HepG2 (cell line): ENCODE measurements around the gene PITHD1. TPM values are rescaled to one million over a fixed set of nuclear protein-coding genes. Genes with fewer than 3 reads are reported as not detected.
A peak's percentile ranks its signal among the peaks of the same experiment; 100 is the strongest.

Experiments
- ATAC-seq: fragments of 200-7000 bp; cut with Tn5 transposase; 3 replicates; pipeline ENCODE4 v1.9.1; 2020; ENCODE audit warnings: mild to moderate bottlenecking, moderate library complexity
- BruUV-seq: library from RNA; stranded (reverse); fragments of 400-500 nt; replicated peaks from 2 replicates; lab custom pipeline; 2021; lab: Mats Ljungman, UMichigan
- CTCF ChIA-PET: fragments of 300-600 bp; formaldehyde crosslinking; extraction: SDS; loops from one replicate; lab custom pipeline; 2021; ENCODE audit warnings: low total read pairs, inconsistent platforms, low intra/inter-chr PET ratio; lab: Yijun Ruan, JAX
- POLR2A ChIA-PET: fragments of 350-600 bp; sonication (Branson Sonifier 250); formaldehyde crosslinking; loops from one replicate; lab custom pipeline; 2020; ENCODE audit warnings: antibody characterized with exemption, inconsistent platforms; lab: Yijun Ruan, JAX
- DNase-seq: peaks from one replicate; pipeline ENCODE4 v3.0.0-alpha.2; 2015; ENCODE audit warnings: low spot score
- FAIRE-seq: peaks from 3 replicates; lab custom pipeline; 2011; peaks lifted over from hg19 to GRCh38; lab: Jason Lieb, UNC
- H2AFZ ChIP-seq: one replicate; pipeline ENCODE4 v1.6.1; 2011; ENCODE audit warnings: low read length, inconsistent platforms
- H3K27ac ChIP-seq: fragments of 300-600 bp; 3 replicates; pipeline ENCODE4 v1.8.0; 2011; ENCODE audit warnings: mixed run types, mild to moderate bottlenecking, mixed read lengths, low read length, inconsistent platforms; ENCODE audit not compliant: insufficient read depth; ENCODE audit errors: extremely low read length
- H3K27me3 ChIP-seq, 2 experiments: fragments of 200-600 bp in 1 of 2; 2 replicates in 1 of 2; 3 replicates in 1 of 2; pipeline versions ENCODE4 v1.6.0 to v1.8.0; 2011; ENCODE audit warnings: low read length in 2 of 2, mild to moderate bottlenecking in 2 of 2, moderate library complexity in 2 of 2, inconsistent platforms in 1 of 2; ENCODE audit not compliant: insufficient read depth in 2 of 2, control insufficient read depth in 1 of 2
- H3K36me3 ChIP-seq, 2 experiments: fragments of 200-600 bp in 1 of 2; replicated peaks in 1 of 2; 2 replicates in 1 of 2; 3 replicates in 1 of 2; pipeline versions ENCODE4 v1.5.1 to v1.8.0; 2011; ENCODE audit warnings: low read length in 2 of 2, inconsistent platforms in 1 of 2; ENCODE audit not compliant: insufficient read depth in 2 of 2, control insufficient read depth in 1 of 2
- H3K4me1 ChIP-seq: 2 replicates; pipeline ENCODE4 v1.5.1; 2012; ENCODE audit warnings: low read length, inconsistent platforms; ENCODE audit not compliant: insufficient read depth
- H3K4me2 ChIP-seq: 2 replicates; pipeline ENCODE4 v1.6.0; 2011; ENCODE audit warnings: low read depth, low read length, inconsistent platforms
- H3K4me3 ChIP-seq, 3 experiments: fragments of 200-600 bp in 1 of 3; sonication (generic), shearing (Covaris generic) in 1 of 3; replicated peaks in 1 of 3; 2 replicates each; pipeline ENCODE4 v1.5.1; 2011 to 2016; ENCODE audit warnings: low read length in 3 of 3, inconsistent platforms in 2 of 3, low read depth in 2 of 3, mild to moderate bottlenecking in 2 of 3, control low read depth in 1 of 3, mixed read lengths in 1 of 3; ENCODE audit not compliant: insufficient read depth in 1 of 3
- H3K79me2 ChIP-seq: one replicate; pipeline ENCODE4 v1.6.1; 2011; ENCODE audit warnings: low read length, inconsistent platforms; ENCODE audit not compliant: insufficient read depth
- H3K9ac ChIP-seq: 2 replicates; pipeline ENCODE4 v1.6.0; 2011; ENCODE audit warnings: mild to moderate bottlenecking, low read depth, low read length, inconsistent platforms; ENCODE audit not compliant: insufficient read depth
- H3K9me3 ChIP-seq: 2 replicates; pipeline ENCODE4 v1.5.1; 2012; ENCODE audit warnings: mild to moderate bottlenecking, low read length
- H4K20me1 ChIP-seq: 2 replicates; pipeline ENCODE4 v1.6.0; 2011; ENCODE audit warnings: inconsistent platforms, mild to moderate bottlenecking, low read length, moderate library complexity; ENCODE audit not compliant: insufficient read depth
- BRF2 ChIP-seq: sonication (generic); formaldehyde crosslinking; IDR thresholded peaks from 2 replicates; pipeline ENCODE4 v1.8.1; 2022; ENCODE audit warnings: mild to moderate bottlenecking, missing genetic modification reagents
- CTCF ChIP-seq: sonication (generic); formaldehyde crosslinking; IDR thresholded peaks from 2 replicates; pipeline ENCODE4 v1.5.0; 2020; ENCODE audit warnings: mild to moderate bottlenecking, missing genetic modification reagents, moderate library complexity
- DMTF1 ChIP-seq: sonication (generic); formaldehyde crosslinking; IDR thresholded peaks from 2 replicates; pipeline ENCODE4 v1.4.0; 2020; ENCODE audit warnings: mild to moderate bottlenecking, missing genetic modification reagents
- ELF3 ChIP-seq: IDR thresholded peaks from 2 replicates; pipeline ENCODE4 v1.6.1; 2016; ENCODE audit warnings: missing genetic modification reagents, missing compliant biosample characterization
- FOXA3 ChIP-seq: IDR thresholded peaks from 2 replicates; pipeline ENCODE4 v1.6.1; 2016; ENCODE audit warnings: missing genetic modification reagents, missing compliant biosample characterization
- KLF13 ChIP-seq: sonication (generic); formaldehyde crosslinking; IDR thresholded peaks from 2 replicates; pipeline ENCODE4 v1.4.0; 2020; ENCODE audit warnings: mild to moderate bottlenecking, missing genetic modification reagents
- REXO4 ChIP-seq: sonication (generic); formaldehyde crosslinking; IDR thresholded peaks from 2 replicates; pipeline ENCODE4 v1.8.0; 2022; ENCODE audit warnings: missing genetic modification reagents, mild to moderate bottlenecking, borderline replicate concordance
- SALL1 ChIP-seq: sonication (generic); formaldehyde crosslinking; IDR thresholded peaks from 2 replicates; pipeline ENCODE4 v1.8.0; 2022; ENCODE audit warnings: mild to moderate bottlenecking, missing genetic modification reagents
- SCMH1 ChIP-seq: sonication (generic); formaldehyde crosslinking; IDR thresholded peaks from 2 replicates; pipeline ENCODE4 v1.9.0; 2021; ENCODE audit warnings: missing genetic modification reagents, mild to moderate bottlenecking, borderline replicate concordance
- SMC3 ChIP-seq: IDR thresholded peaks from 2 replicates; pipeline ENCODE4 v1.6.1; 2011; ENCODE audit warnings: low read length, improper control_type of control experiment
- STAG1 ChIP-seq: sonication (generic); formaldehyde crosslinking; IDR thresholded peaks from 2 replicates; pipeline ENCODE4 v1.4.0; 2020; ENCODE audit warnings: missing genetic modification reagents
- ZBTB39 ChIP-seq: sonication (generic); formaldehyde crosslinking; IDR thresholded peaks from 2 replicates; pipeline ENCODE4 v1.5.0; 2020; ENCODE audit warnings: missing genetic modification reagents
- ZNF44 ChIP-seq: sonication (generic); formaldehyde crosslinking; IDR thresholded peaks from 2 replicates; pipeline ENCODE4 v1.5.1; 2020; ENCODE audit warnings: mild to moderate bottlenecking, missing genetic modification reagents
- ZNF766 ChIP-seq: sonication (generic); formaldehyde crosslinking; IDR thresholded peaks from 2 replicates; pipeline ENCODE4 v1.5.0; 2020; ENCODE audit warnings: missing genetic modification reagents, borderline replicate concordance
- ZNF83 ChIP-seq: sonication (generic); formaldehyde crosslinking; IDR thresholded peaks from 2 replicates; pipeline ENCODE4 v1.4.0; 2020; ENCODE audit warnings: missing genetic modification reagents, mild to moderate bottlenecking, borderline replicate concordance
- WGBS: methylation state at CpG from one replicate; pipeline ENCODE4 v1.1.6; 2017; ENCODE audit warnings: low lambda C conversion rate; 5-methylcytosine and 5-hydroxymethylcytosine counted together
- in situ Hi-C: cut with HindIII; loops from 2 replicates; pipeline ENCODE4 v1.10.0; 2017; ENCODE audit warnings: low pct_unique_long_range_greater_than_20kb; ENCODE audit not compliant: extremely low pct_ligation_motif_present
- intact Hi-C: fragments of 100-400 bp; cut with micrococcal nuclease; formaldehyde crosslinking; loops from one replicate; pipeline ENCODE4 v1.10.0; 2022; ENCODE audit not compliant: unreplicated experiment
- polyA plus RNA-seq, 8 experiments: library from polyadenylated mRNA; depleted of rRNA in 3 of 8; stranded (reverse) in 7 of 8; unstranded in 1 of 8; fragments of >200 nt; fragmentation: Illumina TruSeq in 4 of 8; extraction: Trizol in 4 of 8; gene quantifications; 2 replicates each; pipeline versions ENCODE4 v1.2.1 to v1.2.3, GENCODE V29; 2011 to 2016; ENCODE audit warnings: low read depth in 4 of 8, missing spikeins in 1 of 8, mixed read lengths in 1 of 8; ENCODE audit not compliant: insufficient read depth in 1 of 8
- total RNA-seq, 5 experiments: library from RNA; depleted of rRNA; stranded (reverse); fragments of >200 nt; fragmentation: Illumina TruSeq; extraction: Trizol; gene quantifications; 2 replicates each; pipeline ENCODE4 v1.2.3, GENCODE V29; 2016; ENCODE audit warnings: low read depth in 1 of 5

Gene PITHD1
- total and polyA plus RNA-seq, 2 of the 13 experiments (the other 11 are each of a cell fraction or from before 2014, with no cell fraction given): 28.0 to 37.3 TPM

- TF ChIP-seq ZNF766 (CRISPR knock-in tag) (no peak), ZBTB39 (CRISPR knock-in tag) (no peak), DMTF1 (CRISPR knock-in tag) (no peak), REXO4 (CRISPR knock-in tag) (no peak), ELF3 (CRISPR knock-in tag) (no peak)
Measured at GRCh38 chr1:23809751-23810171, 31.5 kb downstream of the PITHD1 start (continued).

- DNase-seq (no peak), ATAC-seq (peak; percentile 65), FAIRE-seq (no peak)
- no peaks in the 10 kb centered on the region for H3K9me3 ChIP-seq
- H3K9ac ChIP-seq: no peak overlapping the region
- ChIA-PET POLR2A (interaction anchor here (0.9 to 4.7 kb wide), 5 partner anchors 10 to 106 kb away, joined by 3 to 71 read pairs (median 7); partner anchors contain the start of genes FUCA1, GALE, HMGCL and PITHD1), CTCF (interaction anchor here (0.6 to 2.5 kb wide), 4 partner anchors 44 to 190 kb away, joined by 3 to 15 read pairs (median 12); partner anchors contain the start of gene FUCA1)
- intact Hi-C loops (no loop called here), in situ Hi-C loops (no loop called here)
- no peak overlapping the region for H3K27ac ChIP-seq
- H3K27me3 ChIP-seq: no peaks in the 10 kb centered on the region
- H3K79me2 ChIP-seq: no peaks in the 10 kb centered on the region
- H3K4me1 ChIP-seq: peaks cover 24% of the 10 kb centered on the region
- no peak overlapping the region for H2AFZ ChIP-seq
- H3K4me2 ChIP-seq: no peak overlapping the region
- H4K20me1 ChIP-seq: no peaks in the 10 kb centered on the region
- WGBS: 95% methylated on average over 3 of the region's 3 CpGs
- peaks cover 3 to 16% of the 10 kb centered on the region in 2 experiments; a peak in 3 of 5 replicates for H3K36me3 ChIP-seq
- H3K4me3 ChIP-seq: no peak overlapping the region
- no TSS peak for BruUV-seq
- no peak for TF ChIP-seq SCMH1 (CRISPR knock-in tag)
- TF ChIP-seq ZNF44 (CRISPR knock-in tag): no peak
- TF ChIP-seq STAG1: peak; percentile 49
- peak; percentile 73 for TF ChIP-seq CTCF
- 0 out of 2 replicates have a peak, but pooled peaks have one; percentile 44 for TF ChIP-seq BRF2 (CRISPR knock-in tag)
- TF ChIP-seq SALL1 (CRISPR knock-in tag): 0 out of 2 replicates have a peak, but pooled peaks have one; percentile 18
- TF ChIP-seq KLF13: no peak
- TF ChIP-seq SMC3: peak; percentile 46; the same call in 1 of the 2 replicates
- TF ChIP-seq ZNF83 (CRISPR knock-in tag): no peak
- no peak for TF ChIP-seq FOXA3 (CRISPR knock-in tag)
Measured at GRCh38 chr1:23810818-23811540, 32.8 kb downstream of the PITHD1 start.
